ENCODE results near the gene LIMA1.

DNA sequence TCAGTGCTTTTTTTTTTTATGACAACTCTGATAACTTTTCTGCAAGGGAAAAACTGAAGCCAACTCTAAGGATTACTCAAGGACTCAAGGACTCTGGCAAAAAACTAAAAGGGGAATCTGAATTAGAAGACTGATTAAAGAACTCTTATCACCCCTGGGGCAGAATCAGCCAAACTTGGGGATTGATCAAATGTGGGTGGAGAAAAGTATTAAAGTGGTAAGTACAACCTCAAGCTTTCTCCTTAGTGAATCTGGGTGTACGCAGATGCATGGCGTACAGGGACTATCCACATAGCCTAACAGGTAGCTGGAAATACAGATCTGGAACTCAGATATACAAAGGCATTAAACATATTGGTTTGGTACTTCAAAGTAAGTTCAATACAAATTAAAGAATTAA lies 7.3 kb downstream of the LIMA1 start:
- TF ChIP-seq, protein P1, sequence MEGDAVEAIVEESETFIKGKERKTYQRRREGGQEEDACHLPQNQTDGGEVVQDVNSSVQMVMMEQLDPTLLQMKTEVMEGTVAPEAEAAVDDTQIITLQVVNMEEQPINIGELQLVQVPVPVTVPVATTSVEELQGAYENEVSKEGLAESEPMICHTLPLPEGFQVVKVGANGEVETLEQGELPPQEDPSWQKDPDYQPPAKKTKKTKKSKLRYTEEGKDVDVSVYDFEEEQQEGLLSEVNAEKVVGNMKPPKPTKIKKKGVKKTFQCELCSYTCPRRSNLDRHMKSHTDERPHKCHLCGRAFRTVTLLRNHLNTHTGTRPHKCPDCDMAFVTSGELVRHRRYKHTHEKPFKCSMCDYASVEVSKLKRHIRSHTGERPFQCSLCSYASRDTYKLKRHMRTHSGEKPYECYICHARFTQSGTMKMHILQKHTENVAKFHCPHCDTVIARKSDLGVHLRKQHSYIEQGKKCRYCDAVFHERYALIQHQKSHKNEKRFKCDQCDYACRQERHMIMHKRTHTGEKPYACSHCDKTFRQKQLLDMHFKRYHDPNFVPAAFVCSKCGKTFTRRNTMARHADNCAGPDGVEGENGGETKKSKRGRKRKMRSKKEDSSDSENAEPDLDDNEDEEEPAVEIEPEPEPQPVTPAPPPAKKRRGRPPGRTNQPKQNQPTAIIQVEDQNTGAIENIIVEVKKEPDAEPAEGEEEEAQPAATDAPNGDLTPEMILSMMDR (IDR thresholded peaks at IDR 0.05): no peak
- TF ChIP-seq POLR2A (IDR thresholded peaks at IDR 0.05): no peak
